Stimulated activated CD8-positive, alpha-beta memory T cell treated with anti-CD3 and anti-CD28 coated beads, Interleukin-7, amount 100 ng/mL, for 4 hours (primary cell): ENCODE data around the gene OIP5.
"Not testable (repeated sequence)": the region's sequence is repeated elsewhere in the genome, so short reads cannot be mapped to it uniquely, and the experiment has no call there.

ENCODE experiments used
- DNase-seq, 2 donors: peaks; one replicate each; pipeline ENCODE4 v3.0.0-alpha.2; 2020; ENCODE audit warnings: low read depth in 2 of 2

OIP5 gene

GRCh38 chr15:41301587-41301986 lies 30.8 kb downstream of the OIP5 start:
- DNase-seq, result no peak

GRCh38 chr15:41301139-41301538 lies 31.3 kb downstream of the OIP5 start:
- not testable (repeated sequence) for DNase-seq

- no peak for DNase-seq
These were observed 39.9 kb downstream of the OIP5 start for GRCh38 chr15:41292521-41292920.

GRCh38 chr15:41291065-41291631 lies 41.2 kb downstream of the OIP5 start:
- DNase-seq, result no peak

- DNase-seq, result no peak
These were observed 42.4 kb downstream of the OIP5 start for GRCh38 chr15:41289953-41290352.

GRCh38 chr15:41288464-41288863 lies 43.9 kb downstream of the OIP5 start:
- no peak for DNase-seq

GRCh38 chr15:41286665-41287333 lies 45.6 kb downstream of the OIP5 start:
- no peak for DNase-seq

- DNase-seq, result no peak
These were observed 47.1 kb downstream of the OIP5 start for GRCh38 chr15:41285285-41285684.

- DNase-seq, result no peak
These were observed 47.8 kb downstream of the OIP5 start for GRCh38 chr15:41284427-41285177.

- DNase-seq, result peak; percentile 96 to 97
These were observed 48.6 kb downstream of the OIP5 start for GRCh38 chr15:41283653-41284426.

- not testable (repeated sequence) for DNase-seq
These were observed 49.3 kb downstream of the OIP5 start for GRCh38 chr15:41282980-41283652.

- DNase-seq, result not testable (repeated sequence)
These were observed 50.0 kb downstream of the OIP5 start for GRCh38 chr15:41282436-41282835.

- DNase-seq, result no peak
These were observed 51.2 kb downstream of the OIP5 start for GRCh38 chr15:41281236-41281635.

- DNase-seq, result no peak
These were observed 52.7 kb downstream of the OIP5 start for GRCh38 chr15:41279535-41280283.

- DNase-seq, result no peak
These were observed 54.1 kb downstream of the OIP5 start for GRCh38 chr15:41278319-41278718.

- no peak for DNase-seq
These were observed 55.6 kb downstream of the OIP5 start for GRCh38 chr15:41276831-41277230.

GRCh38 chr15:41269887-41270286 lies 62.5 kb downstream of the OIP5 start:
- DNase-seq, result no peak

GRCh38 chr15:41263891-41264351 lies 68.5 kb downstream of the OIP5 start:
- DNase-seq, result no peak

GRCh38 chr15:41262571-41262970 lies 69.8 kb downstream of the OIP5 start:
- DNase-seq, result no peak

- not testable (repeated sequence) for DNase-seq
These were observed 71.5 kb downstream of the OIP5 start for GRCh38 chr15:41260924-41261323.
